NOMO-1 treated with DMSO at 0.1 percent for 48 hours (cell line): ENCODE data around the gene KBTBD4.
A peak's percentile ranks its signal among the peaks of the same experiment; 100 is the strongest.

Experiments used
- DNase-seq: peaks from one replicate; lab custom pipeline; 2025; ENCODE audit not compliant: unreplicated experiment; lab: John Stamatoyannopoulos, UW

KBTBD4 gene

DNA sequence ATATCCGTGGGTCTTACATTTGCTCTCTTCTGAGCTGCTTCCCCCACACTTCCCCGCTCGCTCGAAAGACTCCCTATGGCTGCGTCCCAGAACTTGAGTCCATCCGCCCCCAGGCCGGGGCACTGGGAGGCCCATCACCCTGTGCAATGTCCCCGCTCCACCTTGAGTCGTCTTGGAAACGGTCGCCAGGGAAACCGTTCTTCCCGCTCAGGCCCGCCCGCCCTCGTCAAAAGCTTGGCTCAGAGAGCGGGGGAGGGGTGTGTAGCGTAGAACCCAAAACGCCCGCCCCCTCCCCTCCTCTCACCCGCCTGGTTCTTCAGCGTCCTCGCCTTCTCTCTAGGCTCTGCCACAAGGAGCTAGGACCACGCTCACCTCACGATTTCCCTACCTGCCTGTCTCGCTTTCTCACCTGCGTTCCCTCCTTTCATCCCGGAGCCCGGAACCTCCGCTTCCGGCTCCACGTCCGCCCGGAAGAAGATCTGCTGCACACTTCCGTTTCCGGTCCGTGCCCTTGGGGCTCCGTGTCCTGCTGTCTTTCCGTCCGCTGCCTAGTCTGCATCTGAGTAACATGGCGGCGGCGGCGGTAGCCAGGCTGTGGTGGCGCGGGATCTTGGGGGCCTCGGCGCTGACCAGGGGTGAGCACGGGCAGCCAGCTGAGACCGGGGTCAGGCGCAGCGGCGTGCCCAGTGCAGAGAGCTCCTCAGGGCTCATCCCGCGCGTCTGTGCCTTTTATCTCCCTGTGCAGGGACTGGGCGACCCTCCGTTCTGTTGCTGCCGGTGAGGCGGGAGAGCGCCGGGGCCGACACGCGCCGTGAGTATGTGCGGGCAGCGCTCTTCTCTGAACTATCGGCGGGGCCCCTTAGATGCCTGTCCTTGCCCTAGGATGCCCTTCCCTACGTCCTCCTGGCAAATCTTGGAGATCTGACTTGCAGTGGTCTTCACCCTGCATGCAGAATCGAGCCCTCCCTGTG is at the start of gene KBTBD4, which contains the start of gene NDUFS3:
Gene KBTBD4 (minus strand): TSS at position 447 of the 971 bp plus-strand sequence. CDS start 19 bp downstream, at position 428.
Gene NDUFS3 (plus strand): TSS at position 551 of the 971 bp plus-strand sequence. CDS start 18 bp downstream, at position 569.
- DNase-seq: peak; percentile 81

DNA sequence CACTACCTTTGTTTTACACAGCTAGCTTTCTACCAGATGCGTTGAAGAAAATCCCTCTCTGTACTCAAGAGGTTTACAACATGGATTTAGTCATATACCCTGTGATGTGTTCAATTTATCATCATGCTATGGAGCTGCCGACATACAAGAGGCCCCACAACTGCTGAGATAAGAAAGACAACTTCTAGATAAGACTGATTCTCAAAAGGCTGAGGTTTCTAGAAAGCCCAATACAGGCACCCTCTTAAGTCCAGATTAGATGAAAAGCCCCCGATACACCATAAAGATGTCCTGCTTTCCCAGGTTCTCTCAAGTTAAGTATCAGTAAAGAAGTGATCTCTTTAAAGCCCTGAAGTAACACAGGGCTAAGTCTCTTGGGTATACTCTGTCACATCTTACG is 49.3 kb upstream of the KBTBD4 start:
- DNase-seq: no peak

DNA sequence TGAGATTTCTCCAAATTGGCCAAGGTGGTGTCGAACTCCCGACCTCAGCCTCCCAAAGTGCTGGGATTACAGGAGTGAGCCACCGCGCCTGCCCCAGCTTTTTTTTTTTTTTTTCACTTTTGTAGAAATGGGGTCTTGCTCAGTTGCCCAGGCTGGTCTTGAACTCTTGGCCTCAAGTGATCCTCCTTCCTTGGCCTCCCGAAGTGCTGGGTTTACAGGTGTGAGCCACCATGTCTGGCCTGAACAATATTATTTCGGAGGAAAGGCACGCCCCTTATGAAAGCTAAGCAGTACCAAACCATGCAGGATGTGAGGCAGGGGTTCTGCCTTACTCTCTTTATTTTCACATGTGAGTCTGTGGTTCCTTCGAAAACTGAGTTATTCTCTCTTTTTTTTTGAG is 47.5 kb upstream of the KBTBD4 start:
- no peak for DNase-seq

DNA sequence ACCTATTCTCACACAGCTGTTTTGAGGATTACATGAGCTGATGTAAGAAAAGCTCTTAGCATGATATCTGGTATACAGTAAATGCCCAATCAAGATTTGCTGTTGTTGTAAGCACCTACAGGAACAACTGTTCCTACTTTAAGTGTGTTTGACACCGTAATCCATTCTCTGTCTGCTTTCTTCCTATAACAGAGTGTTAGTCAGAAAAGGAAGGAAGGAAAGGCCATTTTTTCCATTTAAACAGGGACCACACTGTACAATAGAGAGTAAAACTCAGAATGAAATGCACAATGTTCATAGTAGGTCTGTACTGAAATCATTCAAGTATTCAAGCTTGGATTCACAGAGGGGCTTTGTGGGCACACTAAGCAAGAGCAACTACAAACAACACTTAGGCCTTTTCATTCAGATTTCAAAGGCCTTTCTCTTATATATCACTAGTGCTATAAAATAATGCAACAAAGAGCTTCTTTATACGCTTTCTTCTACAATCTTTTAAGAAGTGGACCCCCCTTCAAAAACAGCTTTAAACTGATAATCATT is 42.1 kb upstream of the KBTBD4 start:
- DNase-seq: no peak

DNA sequence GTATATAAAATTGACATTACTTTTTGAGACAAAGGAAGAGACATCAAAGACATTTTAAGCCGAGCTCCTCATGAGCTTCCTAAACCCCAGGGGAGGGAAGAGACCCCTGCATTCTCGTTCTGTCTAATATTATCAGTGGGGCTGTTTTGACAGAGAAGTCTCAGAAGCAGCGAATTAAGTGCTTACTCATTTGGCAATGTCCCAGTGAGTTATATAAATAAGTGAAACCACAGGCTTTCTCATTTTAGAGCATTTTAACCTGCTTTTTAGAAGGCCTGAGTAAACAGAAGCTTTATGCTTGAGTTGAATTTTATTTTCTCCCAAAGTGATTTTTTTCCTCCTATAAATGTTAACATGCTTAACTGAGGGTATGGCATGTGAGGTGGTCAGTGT is 38.6 kb upstream of the KBTBD4 start:
- DNase-seq: no peak

DNA sequence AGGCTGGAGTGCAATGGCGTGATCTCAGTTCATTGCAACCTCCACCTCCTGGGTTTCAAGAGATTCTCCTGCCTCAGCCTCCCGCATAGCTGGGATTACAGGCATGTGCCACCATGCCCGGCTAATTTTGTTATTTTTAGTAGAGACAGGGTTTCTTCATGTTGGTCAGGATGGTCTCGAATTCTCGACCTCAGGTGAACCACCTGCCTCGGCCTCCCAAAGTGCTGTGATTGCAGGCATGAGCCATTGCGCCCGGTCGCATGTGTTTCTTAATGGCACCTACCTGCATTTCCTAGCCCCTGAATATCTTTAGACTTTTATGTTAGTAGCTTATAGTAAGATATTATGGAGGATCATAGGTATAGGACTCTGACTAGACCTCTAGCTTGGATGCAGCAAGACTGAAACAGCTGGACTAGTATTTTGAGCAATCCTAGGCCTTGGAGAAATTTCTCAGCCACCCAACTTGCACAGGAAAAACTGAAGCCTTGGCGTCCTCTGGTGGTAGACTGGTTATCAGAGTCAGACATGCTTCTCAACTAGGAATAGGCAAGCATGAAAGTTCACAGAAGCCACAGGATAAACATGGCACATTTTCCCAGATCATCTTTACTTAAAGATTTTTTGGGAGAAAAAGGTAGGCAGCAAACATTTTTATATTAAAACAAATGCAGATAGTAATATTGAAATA is 38.1 kb upstream of the KBTBD4 start:
- peak; percentile 76 for DNase-seq

DNA sequence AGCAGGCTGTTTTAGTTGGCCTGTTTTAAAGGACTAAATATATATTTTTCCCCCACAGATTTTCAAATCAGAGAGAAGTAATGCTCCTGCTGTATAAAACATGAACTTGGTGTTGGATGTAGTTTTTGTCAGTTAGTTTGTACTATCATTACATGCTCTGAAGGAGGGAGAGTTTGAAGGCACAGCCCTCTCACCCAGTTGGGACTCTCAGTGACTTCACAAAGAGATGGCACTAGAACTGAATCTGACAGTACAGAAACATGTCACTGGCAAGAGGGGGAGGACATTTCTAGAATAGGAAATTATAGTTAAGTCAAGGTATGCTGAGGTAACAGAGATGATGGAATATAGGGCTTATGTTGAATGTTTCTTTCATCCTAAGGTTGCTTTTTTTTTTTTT is 36.5 kb upstream of the KBTBD4 start:
- no peak for DNase-seq

DNA sequence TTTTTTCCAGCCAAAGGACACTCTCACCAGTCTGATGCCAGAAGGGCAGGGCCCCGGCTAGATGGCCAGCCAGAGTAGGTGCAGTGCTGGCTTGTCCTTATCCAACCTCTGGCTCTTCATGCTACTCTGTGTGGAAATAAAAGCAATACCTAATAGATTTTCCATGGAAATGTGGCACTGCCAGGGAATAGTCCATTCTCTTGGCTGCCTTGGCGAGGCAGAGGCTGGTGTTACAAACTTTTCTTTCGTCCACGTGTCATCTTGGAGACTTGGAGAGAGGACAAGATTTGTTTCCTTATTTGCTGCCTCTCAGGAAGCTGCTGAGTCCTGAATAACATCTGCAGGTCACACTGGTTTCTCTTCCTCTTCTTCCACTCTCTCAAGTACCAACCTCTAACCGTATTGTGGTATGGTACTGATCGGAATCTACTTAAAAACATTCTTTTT is 32.6 kb upstream of the KBTBD4 start:
- peak; percentile 96 for DNase-seq

DNA sequence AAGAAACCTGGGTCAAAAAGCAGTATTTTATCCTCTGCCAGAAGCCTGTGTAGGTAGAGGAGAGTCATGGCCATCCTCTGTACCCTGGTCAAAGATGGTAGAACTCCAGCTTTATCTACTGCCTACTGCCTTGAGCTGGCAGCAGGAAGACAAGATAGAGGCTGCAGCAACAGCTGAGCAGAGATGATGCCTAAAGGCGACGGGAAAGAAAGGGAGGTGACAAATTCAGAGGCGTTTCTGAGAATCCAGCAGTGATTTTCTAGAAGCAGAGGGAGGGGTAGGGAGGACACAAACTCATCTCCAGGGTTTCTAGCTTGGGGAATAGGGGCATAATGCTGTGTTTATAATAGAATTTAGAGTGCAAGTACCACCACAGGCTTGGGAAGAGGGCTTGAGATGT is 30.9 kb upstream of the KBTBD4 start:
- no peak for DNase-seq

DNA sequence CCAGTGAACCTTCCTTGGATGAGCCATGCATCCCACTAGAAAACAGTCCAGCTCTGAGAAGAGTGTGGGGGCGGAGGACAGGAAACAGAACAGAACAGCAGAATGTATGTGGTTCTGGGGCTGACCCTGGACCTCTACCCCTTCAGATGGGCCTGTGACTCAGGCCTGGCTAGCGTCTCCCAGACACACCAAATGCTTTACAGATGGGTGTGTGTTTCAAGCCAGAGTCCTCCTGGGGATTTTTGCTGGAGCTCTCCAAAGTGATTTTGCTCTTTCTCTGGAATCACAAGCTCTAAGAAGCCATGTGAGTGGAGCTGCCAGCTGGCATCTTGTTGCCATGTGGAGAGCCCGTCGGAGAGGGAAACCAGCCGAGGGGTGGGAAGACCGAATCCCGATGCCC is 28.6 kb upstream of the KBTBD4 start:
- no peak for DNase-seq

DNA sequence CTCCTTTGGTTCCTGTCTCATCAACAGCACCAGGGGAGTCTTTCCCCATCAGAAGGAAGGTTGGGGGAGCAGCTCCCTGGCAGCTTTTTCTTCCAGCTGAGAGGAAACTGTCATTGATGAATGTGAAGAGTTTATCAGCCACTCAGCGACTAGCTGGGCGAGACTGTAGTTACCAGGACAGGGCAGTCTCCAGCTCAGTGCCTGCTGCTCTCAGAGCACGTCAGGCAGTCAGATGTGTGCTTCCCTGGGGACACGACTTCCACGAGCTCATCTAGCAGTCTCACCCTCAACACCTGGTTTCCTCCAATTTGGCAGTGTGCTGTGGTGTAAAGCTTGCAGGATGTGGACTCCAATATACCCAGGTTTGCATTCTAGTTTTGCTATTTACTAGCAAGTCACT is 28.0 kb upstream of the KBTBD4 start:
- no peak for DNase-seq

DNA sequence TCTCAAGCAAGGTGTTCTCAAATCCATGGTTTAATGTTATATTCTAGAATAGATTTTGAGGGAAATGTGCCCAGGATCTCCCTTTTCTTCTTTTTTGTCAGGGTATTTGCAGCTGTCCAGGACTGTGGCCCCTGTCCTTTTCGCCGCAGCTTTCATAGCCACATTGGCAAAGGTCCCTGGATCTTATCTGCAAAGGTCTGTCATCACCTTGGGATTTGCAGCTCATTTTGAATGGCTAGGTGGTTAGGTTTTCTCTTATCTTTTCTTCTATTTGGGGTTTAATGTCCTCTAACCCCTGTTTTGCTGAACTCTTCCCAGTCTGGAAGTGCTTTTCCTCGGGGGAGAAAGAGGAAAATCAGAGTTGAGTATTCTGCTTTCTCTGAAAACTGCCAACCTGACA is 27.2 kb upstream of the KBTBD4 start:
- no peak for DNase-seq

DNA sequence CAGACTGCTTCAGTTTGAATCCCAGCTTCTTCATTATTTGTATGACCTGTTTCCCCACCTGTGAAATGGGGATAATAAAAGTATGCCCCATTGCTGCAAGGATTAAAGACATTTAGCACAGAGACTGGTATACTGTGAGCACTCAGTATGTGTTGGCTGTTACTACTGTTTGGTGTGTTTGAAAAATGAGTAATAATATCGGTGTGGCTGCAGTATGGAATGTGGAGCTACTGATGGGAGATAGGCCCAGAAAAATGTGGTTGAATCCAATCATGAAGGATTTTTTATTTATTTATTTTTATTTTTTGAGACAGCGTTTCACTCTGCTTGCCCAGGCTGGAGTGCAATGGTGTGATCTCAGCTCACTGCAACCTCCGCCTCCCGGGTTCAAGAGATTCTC is 24.5 kb upstream of the KBTBD4 start:
- no peak for DNase-seq

DNA sequence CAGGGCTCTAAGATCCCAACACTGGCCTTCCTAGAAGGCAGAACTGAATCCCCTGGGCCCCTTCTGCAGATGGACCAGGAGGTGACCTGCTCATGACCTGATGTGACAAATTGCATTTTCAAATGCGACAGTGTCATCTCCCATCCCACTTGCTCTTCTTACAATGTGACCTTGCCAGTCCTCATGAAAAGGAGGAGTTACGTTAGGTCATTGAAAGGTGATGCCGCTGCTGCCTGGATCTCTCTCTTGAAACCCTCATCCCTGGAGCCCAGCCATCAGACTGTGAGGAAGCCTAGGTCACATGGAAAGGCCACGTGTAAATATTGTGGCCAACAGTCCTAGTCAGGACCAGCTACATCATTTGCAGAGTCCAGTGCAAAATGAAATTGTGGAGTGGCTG is 21.1 kb upstream of the KBTBD4 start:
- no peak for DNase-seq

DNA sequence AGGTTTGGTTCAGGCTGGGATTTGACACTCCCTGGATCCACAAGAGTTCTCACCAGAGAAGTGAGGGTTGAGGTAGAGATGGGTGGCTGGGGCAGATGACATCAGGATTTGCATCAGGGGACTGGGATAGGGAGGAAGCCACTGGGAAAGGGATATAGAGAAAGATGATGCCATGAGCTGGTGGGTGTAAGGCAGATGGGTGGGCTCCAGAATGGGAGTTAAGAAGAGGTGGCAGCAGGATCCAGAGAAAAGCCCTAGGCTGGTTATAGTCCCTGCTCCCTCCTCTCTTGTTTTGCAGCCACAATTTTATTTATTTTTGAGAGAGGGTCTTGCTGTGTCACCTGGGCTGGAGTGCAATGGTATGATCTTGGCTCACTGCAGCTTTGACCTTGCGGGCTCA is 17.2 kb upstream of the KBTBD4 start:
- no peak for DNase-seq

DNA sequence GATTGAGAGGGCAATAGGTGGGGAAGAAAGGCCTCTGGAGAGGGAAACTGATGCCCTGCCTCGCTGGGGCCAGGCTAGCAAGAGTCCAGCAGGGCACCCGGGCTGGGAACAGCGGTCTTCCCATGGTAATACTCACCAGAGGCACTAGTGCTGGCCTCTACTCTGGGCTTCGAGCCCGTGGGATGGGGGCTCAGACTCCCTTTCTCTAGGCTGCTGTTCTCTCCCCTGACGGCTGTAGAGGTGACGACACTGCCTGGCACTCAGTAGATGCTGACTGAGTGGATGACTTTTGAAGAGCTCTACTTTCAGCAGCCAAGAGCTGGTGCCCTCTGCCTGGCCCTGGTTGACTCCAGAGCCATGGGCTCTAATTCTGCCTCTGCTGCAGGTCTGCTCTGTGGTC is 16.3 kb upstream of the KBTBD4 start:
- no peak for DNase-seq

DNA sequence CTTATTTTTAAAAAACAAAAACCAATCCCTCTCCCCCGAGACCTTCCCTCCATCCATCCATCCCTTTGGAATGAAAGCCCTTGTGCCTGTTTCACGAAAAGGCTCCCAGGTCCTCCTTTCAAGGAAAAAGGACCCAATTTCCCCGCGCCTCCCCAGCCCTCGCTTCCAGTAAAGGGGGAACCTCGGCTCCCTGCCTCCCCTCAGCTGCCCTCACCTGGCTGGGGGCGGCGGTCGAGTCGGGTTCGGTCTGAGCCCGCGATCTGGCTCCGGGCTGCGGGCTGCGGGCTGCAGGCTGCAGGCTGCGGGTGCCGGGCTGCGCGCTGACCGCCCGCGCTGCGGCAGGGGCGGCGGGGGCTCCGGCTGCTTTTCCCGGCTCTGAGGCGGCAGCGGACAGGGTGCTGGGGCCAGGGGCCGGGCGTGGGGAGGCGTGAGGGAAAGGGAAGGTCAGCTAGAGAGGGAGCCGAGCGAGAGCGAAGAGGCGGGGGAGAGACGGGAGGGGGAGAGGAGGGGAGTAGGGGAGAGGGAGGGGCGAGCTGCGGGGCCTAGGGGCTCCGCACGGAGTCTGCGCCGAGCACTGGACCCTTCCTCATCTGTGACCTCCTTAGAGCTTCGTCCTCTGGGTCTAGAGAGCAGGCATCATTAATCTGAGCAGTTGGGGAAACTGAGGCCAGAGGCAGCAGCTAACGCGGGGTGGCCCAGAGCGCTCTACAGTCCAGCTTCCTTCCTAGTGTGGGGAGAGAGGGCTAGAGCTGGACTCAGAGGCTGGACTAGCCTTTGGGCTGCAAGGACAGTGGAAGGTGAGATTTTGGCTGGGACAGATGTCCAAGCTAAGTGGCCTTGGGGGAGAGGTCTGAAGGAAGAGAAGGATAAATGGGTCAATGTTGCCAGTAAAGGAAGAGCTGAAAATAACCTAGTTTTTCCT is 15.4 kb upstream of the KBTBD4 start, which contains the start of gene C1QTNF4:
Gene C1QTNF4 (minus strand): TSS at position 478 of the 922 bp plus-strand sequence. CDS start 3,601 bp downstream, outside the sequence.
- no peak for DNase-seq

DNA sequence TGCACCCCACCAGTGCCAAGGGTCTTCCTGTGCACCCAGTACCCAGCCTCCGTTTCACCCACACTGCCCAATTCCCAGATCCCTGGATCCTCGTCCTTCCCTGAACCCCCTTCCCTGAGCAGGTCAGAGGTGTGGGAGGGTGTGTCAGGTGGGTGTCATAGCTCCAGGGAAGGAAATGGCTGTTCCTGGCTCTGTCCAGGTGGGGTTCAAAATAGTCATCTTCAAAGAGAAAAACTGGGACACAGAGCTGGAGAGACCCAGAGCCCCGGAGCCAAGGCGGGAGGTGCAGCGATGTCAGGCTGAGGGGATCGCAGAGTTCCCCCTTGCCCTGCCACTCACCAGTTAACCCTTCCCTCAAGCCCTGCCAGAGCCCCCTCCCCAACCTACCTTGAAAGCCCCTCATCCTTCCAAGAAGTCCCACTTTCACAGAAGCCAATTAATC is 14.7 kb upstream of the KBTBD4 start:
- DNase-seq: no peak

DNA sequence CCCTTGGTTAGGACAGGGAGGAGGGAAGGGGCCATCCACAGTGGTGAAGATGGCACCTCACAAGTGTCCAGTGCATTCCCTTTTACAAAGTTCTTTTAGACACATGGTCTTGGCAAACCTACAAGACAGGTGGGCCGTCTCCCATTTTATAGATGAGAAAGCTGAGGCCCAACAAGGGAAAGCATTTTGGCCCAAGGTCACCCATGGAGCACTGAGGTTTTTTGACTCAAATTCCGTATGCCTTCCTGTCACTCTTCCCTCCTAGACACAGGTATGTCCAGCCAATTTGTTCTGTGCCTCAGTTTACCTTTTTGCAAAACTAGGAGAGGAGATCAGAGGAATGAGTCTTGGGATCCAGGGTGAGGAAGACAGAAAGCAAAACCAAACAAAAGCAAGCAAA is 14.2 kb upstream of the KBTBD4 start:
- no peak for DNase-seq

DNA sequence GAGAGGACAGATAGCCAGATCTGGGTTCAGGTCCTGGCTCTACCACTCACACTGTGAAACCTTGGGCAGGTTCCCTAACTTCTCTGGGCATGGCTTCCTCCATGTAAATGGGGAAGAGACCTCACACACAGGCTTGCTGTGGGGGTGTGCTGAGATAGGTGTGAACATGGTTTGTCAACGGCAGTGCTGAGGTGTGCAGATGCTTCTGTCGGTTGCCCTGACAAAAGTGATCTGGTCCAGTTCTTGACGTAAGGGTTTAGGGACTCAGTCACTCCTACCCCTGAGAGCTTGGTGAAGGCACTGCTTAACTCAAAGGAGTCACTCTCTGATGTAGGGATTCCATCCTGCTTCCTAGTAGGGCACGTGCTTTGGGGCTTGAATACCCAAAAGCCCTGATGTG is 13.5 kb upstream of the KBTBD4 start:
- peak; percentile 48 for DNase-seq
